ENCODE results near the gene PIGU. TPM values are rescaled to one million over a fixed set of nuclear protein-coding genes. Genes with fewer than 3 reads are reported as not detected.
A peak's percentile ranks its signal among the peaks of the same experiment; 100 is the strongest.
"Not testable (repeated sequence)": the region's sequence is repeated elsewhere in the genome, so short reads cannot be mapped to it uniquely, and the experiment has no call there.

PIGU gene
- total RNA-seq, 1 donor from 2014 or later: 12.9 TPM

- DNase-seq (ENCODE audit: missing footprints) (no peak), ATAC-seq (peak; percentile 74)
- intact Hi-C loops (cut with DNase I): no loop called here
These were observed 40.2 kb downstream of the PIGU start for GRCh38 chr20:34636648-34637047.

DNA sequence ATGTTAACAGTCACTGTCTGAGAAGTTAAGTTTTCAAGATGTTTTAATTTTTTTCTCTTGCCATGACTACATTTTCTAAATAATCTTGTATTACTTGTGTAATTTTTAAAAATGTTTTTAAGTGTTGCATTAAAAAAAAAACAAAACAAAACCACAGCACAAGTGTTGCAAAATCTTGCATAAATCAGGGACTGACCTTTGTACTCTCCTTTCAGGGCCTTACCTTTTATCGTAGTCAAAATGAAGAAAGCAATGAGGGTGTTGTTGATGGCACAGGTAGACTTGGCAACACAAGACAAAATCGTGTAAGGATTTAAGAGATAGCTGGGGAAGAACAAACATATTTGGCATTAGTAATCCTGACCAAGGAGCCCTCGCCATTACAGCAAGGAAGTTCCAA, 42.5 kb downstream of the PIGU start:
- ATAC-seq: no peak
- intact Hi-C loops (cut with DNase I): no loop called here

GRCh38 chr20:34632870-34633452, 43.9 kb downstream of the PIGU start:
- intact Hi-C loops (cut with DNase I): no loop called here
- DNase-seq (ENCODE audit: missing footprints) (no peak), ATAC-seq (no peak)

More for the DNA sequence above, 42.5 kb downstream of the PIGU start:
- no peak for DNase-seq (ENCODE audit: missing footprints)

DNA sequence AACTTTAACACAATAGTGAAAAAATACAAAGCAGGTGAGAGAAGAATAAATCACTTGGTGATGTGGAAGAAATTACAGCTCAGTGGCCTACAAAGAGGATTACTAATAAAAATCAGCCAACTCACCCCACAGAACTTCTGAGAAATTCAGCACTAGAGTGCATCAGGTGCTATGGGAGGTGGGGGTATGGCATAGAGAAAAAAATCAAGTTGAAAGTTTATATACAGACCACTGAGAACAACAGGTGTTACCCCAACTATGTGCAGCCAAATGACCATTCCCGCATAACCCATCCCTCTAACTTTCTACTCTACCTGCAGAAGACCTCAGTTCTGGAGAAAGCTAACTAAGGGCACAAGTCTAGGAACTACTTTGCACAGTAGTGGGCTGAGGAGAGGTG, 47.0 kb downstream of the PIGU start:
- DNase-seq (ENCODE audit: missing footprints) (no peak), ATAC-seq (no peak)
- intact Hi-C loops (cut with DNase I): loop anchor here (2.0 to 5.0 kb wide), 2 partner anchors 51 to 72 kb away; partner anchors contain the start of gene TP53INP2

GRCh38 chr20:34629342-34629741, 47.5 kb downstream of the PIGU start:
- intact Hi-C loops (cut with DNase I): loop anchor here (2.0 to 5.0 kb wide), 2 partner anchors 51 to 73 kb away; partner anchors contain the start of gene TP53INP2
- DNase-seq (ENCODE audit: missing footprints) (no peak), ATAC-seq (peak; percentile 82)

DNA sequence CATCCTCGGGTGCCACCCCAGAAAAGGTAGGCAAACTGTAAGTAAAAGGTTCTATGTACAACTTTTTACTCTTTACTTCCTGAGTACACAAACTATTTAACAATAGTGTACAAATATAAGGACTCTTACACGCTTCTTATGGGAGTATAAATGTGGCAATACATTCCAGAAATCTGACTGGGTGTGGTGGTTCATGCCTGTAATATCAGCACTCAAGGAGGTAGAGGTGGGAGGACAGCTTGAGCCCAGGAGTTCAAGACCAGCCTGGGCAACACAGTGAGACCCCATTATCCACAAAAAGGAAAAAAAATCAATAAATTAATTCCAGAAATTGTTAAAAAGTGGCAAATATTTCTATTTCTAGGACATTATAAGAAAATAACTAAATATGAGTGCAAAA, 48.9 kb downstream of the PIGU start:
- no peak for DNase-seq (ENCODE audit: missing footprints)
- ATAC-seq: no peak
- intact Hi-C loops (cut with DNase I): loop anchor here (2.0 to 5.0 kb wide), 2 partner anchors 49 to 74 kb away; partner anchors contain the start of gene TP53INP2

- DNase-seq (ENCODE audit: missing footprints) (no peak), ATAC-seq (peak; percentile 59)
- intact Hi-C loops (cut with DNase I): loop anchor here (5.0 kb wide), 1 partner anchor 75 kb away; the partner anchor contains the start of gene TP53INP2
These were observed 49.4 kb downstream of the PIGU start for GRCh38 chr20:34627458-34627857.

GRCh38 chr20:34626992-34627391, 49.9 kb downstream of the PIGU start:
- DNase-seq (ENCODE audit: missing footprints) (no peak), ATAC-seq (no peak)
- intact Hi-C loops (cut with DNase I): loop anchor here (5.0 kb wide), 1 partner anchor 75 kb away; the partner anchor contains the start of gene TP53INP2

DNA sequence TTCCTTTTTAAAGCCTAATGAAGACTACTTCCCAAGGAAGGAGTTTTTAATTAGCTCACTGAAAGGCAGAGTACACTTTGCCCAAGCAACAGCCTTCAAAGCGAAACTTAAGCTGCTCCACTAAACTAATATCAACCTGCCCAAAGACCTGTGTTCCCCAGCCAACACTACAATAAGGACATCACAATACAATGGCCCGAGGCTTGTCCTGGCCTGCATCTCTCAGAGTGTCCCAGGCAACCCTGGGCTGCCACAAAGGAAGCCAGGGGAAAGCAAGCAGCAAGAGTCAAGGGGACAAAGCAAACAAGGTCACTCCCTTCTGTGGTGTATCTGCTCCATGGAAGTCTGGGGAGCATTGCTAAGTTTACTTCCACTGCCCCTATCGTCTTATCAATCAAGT, 52.3 kb downstream of the PIGU start:
- DNase-seq (ENCODE audit: missing footprints) (no peak), ATAC-seq (no peak)
- intact Hi-C loops (cut with DNase I): loop anchor here (5.0 kb wide), 1 partner anchor 78 kb away; the partner anchor contains the start of gene TP53INP2

DNA sequence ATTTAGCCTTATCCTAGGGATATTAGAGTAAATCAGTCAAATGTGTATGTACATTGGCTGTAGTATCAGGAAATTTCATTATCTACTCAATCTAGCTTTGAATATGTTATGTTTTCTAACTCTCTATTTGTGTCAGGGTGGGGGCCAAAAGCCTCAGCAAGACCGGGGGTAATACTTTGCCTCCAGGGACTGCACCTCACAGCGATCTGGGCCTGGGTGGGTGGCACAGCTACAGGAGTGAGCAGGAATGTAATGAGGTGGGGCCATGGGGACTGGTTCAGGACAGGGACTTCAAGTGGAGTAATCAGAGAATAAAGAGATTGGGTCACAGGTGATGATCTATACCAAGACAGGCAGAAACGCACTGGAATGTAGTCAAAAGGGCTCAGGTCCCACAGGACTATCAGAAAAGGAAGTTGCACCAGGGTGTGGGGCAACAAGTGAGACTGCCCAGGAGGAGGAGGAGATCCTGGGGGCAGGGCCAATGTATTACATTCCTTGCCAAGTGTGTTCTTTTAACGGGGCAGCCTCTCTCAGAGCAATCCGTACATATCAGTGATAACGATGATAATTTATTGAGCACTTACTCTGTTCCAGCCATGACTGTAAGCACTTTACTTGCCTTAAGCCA, 54.0 kb downstream of the PIGU start:
- DNase-seq (ENCODE audit: missing footprints): no peak
- intact Hi-C loops (cut with DNase I): no loop called here
- no peak for ATAC-seq

- intact Hi-C loops (cut with DNase I): no loop called here
These were observed 55.2 kb downstream of the PIGU start for GRCh38 chr20:34621383-34622367.

GRCh38 chr20:34621036-34621343, 55.9 kb downstream of the PIGU start:
- DNase-seq (ENCODE audit: missing footprints) (no peak), ATAC-seq (no peak)
- intact Hi-C loops (cut with DNase I): no loop called here

More at GRCh38 chr20:34621383-34622367, 55.2 kb downstream of the PIGU start:
- no peak for ATAC-seq
- no peak for DNase-seq (ENCODE audit: missing footprints)

DNA sequence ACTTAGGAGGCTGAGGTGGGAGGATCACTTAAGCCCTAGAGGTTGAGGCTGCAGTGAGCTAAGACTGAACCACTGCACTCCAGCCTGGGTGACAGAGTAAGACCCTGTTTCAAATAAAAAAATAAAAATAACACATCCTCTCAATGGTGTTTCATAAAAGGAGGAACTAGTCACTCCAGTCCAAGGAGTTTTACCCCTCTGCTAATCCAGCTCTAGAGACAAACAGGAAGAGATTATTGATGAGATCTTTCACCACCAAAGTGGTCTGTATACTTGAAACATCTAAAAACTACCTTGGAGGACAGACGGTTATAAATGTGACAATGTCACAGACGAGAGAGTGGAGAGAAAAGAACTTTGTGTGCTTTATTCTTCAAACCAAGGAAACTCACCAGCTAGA, 58.2 kb downstream of the PIGU start:
- ATAC-seq (no peak), DNase-seq (ENCODE audit: missing footprints) (no peak)
- intact Hi-C loops (cut with DNase I): no loop called here

DNA sequence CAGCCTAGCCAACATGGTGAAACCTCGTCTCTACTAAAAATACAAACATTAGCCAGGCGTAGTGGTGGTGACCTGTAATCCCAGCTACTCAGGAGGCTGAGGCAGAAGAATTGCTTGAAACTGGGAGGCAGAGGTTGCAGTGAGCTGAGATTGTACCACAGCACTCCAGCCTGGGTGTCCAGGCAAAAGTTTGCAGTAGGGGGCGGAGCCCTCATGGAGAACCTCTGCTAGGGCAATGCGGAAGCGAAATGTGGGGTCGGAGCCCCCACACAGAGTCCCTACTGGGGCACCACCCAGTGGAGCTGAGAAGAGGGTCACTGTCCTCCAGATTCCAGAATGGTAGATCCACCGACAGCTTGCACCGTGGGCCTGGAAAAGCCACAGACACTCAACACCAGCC, 60.0 kb downstream of the PIGU start:
- DNase-seq (ENCODE audit: missing footprints); intact Hi-C loops (cut with DNase I); ATAC-seq: not testable (repeated sequence)

GRCh38 chr20:34615477-34615876, 61.4 kb downstream of the PIGU start:
- intact Hi-C loops (cut with DNase I): no loop called here
- ATAC-seq (no peak), DNase-seq (ENCODE audit: missing footprints) (no peak)

DNA sequence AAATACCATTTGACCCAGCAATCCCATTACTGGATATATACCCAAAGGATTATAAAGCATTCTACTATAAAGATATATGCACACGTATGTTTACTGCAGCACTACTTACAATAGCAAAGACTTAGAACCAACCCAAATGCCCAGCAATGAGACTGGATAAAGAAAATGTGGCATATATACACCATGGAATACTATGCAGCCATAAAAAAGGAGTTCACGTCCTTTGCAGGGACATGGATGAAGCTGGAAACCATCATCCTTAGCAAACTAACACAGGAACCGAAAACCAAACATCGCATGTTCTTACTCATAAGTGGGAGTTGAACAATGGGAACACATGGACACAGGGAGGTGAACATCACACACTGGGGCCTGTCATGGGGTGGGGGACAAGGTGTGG, 64.9 kb downstream of the PIGU start:
- intact Hi-C loops (cut with DNase I); ATAC-seq; DNase-seq (ENCODE audit: missing footprints): not testable (repeated sequence)

- intact Hi-C loops (cut with DNase I): no loop called here
- DNase-seq (ENCODE audit: missing footprints) (no peak), ATAC-seq (no peak)
These were observed 69.8 kb downstream of the PIGU start for GRCh38 chr20:34607066-34607465.

DNA sequence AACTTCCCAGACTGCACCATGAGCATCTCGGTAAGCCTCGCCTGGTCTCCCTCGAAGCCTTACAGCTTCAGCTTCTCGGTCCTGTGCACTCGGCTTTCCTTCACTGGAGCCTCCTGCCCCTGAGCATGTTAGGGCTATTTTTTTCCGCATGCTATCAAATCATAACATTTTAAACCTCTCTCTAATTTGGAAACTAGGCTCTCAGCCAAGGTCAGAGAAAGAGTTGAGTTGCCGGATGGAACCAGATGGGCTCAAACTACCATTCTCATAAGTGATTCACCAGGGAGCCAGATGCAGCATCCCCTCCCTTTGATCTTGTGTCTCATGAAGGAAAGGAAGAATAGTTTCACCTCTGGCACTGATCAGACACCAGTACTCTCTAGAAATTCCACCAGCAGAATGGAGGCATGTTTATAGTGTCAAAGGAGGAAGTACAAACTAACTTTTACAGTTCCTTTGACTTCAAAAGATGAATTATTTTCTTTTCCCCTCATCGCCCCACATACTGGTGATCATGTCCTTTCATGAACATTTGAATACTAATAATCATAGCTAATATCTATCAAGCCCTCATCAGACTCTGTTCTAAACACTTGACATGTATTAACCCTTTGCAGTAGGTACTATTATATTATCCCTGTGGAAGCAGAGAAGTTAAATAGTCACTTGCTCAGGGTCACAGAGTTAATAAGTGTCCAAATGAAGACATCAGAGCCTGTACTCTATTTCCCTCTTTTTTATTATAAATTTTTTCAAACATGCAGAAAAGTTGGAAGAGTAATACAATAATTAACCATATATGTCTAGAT, 71.7 kb downstream of the PIGU start:
- ATAC-seq (no peak), DNase-seq (ENCODE audit: missing footprints) (no peak)
- intact Hi-C loops (cut with DNase I): no loop called here

Data from Right ventricle myocardium inferior (tissue), 1 donor.